HG03439 (cell line): ENCODE results near the gene LRRK1.

ENCODE experiments used
- ATAC-seq: cut with Tn5 transposase; IDR thresholded peaks from one replicate; pipeline ENCODE4 v1.9.1; 2021; ENCODE audit warnings: mild to moderate bottlenecking, moderate library complexity; ENCODE audit not compliant: unreplicated experiment

LRRK1 gene

DNA sequence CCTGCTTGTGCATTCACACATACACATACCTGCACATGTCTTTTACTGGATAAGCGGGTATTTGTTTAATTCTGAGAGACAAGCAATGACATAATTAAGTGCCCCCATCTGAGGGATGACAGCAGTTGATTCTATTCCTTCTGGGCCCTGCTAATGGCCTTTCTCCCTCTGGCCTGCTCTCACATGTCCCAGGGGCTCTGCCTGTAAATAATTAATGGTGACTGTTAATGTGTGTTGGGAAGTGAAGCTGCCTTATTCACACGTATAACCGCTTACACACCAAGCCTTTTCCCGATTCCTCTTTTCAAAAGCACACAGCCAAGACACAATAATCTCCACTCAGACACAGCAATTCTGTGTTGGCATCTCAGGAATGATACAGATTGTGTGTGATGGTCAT, 47.8 kb downstream of the LRRK1 start:
- ATAC-seq, result no peak

GRCh38 chr15:100968050-100968966, 49.2 kb downstream of the LRRK1 start:
- ATAC-seq, result no peak

DNA sequence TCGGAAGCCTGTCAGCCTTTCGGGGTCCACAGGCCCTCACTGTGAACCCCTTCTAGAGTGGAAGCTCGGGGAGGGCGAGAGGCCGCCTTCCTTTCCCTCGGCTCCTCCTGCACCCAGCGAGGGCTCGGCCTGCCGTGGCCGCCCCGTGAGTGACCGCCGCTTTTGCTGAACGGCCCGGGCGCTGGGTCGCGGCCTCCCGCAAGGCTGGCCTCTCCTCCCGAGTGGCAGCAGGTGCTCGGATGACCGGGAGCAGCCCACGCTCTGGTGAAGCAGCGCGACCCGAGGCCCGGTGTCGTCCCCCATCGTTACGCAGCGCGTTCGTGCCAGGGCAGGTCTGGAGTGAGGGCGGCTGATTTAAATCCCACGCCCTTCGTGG, 53.8 kb downstream of the LRRK1 start:
- ATAC-seq, result no peak

DNA sequence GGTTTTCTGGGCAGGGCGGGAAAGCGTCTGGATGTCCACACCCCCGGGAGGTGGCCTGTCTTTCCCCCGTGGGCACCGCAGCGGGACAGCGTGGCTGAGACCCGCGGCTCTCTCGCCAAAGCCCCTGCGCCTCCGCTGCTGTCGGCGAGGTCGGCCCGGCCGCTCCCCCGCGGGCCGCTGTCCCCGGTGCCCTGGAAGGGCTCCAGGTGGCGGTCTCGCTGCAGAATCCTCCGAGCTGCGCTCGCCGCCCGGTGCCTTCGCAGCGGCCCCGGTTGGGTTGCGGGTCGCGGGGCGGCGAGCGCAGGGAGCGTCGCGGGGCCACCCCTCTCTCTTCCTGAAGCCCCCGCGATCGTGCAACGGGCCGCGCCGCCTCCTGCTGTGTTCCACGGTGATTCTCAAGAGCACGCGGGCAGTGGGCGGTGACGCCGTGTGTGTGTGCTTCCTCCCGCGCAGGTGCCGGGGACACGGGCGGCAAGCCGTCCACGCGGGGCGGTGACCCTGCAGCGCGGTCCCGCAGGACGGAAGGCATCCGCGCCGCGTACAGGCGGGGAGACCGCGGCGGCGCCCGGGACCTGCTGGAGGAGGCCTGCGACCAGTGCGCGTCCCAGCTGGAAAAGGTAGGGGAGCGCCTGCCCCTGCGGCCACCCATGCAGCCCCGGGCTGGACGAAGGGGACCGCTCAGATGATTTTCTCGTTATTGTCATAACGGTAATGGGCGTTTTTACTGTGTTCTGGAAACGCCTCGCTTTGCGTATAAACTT, 54.4 kb downstream of the LRRK1 start:
- no peak for ATAC-seq

DNA sequence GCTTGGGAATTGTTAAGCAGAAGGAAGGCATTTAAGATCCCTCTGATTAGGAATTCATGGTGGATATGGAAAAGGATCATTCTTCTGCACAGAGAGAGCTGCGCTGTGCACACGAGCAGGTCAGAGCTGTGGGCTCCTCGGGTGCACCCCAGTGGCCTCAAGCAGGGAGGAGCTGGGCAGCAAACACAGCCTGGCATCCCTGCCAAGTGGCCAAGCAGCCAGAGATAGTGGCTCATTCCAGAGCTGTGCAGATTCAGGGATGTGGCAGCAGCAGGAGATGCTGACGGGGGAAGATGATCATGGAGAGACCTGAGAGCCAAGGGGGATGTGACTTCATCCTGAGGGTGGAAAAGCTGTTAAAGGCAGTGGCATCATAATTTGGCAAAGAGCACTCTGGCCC, 55.9 kb downstream of the LRRK1 start:
- no peak for ATAC-seq

DNA sequence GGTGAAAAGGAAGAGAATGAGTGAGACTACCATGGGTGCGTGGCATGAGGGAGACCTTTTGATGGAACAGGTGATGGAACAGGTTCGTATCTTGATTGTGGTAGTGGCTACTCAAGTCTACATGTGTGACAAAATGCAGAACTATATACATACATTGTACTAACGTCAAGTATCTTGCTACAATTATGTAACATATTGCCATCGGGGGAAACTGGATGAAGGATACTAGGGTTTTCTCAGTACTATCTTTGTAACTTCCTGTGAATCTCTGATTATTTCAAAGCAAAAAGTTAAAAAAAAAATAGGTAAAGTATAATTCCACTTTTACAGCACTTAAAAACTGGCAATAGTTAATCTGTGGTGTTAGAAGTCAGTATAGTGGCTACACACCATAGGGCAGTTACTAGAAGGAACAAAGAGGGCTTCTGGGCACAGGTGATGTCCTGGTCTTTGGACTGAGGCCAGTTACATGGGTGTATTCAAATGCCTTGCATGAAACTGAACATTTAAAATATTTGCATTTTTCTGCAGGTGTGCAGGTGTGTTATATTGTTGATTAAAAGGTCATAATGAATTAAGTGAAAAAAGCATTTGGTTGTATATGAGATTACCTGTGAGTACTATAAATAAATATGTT, 61.4 kb downstream of the LRRK1 start:
- ATAC-seq, result no peak

GRCh38 chr15:100981086-100981485, 61.9 kb downstream of the LRRK1 start:
- ATAC-seq, result no peak

DNA sequence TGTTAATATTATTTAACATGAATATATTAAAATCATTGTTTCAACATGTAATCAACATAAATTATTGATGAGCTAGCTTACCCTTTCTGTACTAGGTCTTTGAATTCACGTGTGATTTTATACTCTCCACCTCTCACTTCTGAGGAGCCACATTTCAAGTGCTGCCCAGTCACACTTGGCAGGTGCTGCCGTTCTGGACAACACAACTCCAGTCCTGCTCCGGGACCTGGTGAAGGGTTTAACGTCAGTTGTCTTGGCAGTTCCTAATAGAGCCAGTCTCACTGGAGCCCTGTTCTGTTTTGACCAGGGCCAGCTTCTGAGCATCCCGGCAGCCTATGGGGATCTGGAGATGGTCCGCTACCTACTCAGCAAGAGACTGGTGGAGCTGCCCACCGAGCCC, 64.1 kb downstream of the LRRK1 start:
- no peak for ATAC-seq

DNA sequence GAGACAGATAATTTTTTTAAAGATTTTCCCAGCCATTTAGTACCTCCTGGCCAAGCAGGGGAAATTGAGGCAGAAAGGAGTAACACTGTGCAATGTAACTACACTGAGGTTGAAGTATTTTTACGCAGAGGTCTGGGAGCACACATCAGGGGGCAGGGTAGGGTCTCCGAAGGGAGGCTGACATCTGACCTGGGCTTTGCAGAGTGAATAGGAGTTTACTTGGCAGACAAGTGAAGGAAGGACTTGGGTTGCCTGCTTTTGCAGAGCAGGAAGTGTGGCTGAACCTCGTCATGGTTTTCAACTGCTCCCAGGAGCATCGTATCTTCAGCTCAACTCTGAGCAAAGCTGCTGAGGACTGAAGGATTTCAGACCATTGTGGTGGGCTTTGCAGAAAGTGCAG, 66.2 kb downstream of the LRRK1 start:
- ATAC-seq, result no peak

GRCh38 chr15:100986158-100986896, 67.2 kb downstream of the LRRK1 start:
- no peak for ATAC-seq

DNA sequence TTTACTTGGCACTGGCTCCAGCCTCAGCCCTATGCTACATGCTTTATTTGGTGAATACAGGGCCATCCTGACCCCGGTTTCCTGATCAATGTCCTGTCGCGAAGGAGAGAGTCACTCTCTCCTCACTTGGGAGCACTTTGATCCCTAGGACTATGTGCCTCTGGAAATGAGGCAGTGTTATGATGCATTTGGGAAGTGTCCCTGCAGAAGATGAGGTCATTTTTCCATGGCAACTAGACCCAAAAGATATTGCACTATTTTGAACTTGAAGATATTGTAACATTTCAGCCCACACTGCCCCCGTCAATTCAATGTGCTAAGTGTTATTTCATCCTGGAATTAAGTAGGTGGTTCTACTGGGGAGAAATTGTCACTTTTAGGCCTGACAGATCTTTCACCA, 68.0 kb downstream of the LRRK1 start:
- no peak for ATAC-seq

DNA sequence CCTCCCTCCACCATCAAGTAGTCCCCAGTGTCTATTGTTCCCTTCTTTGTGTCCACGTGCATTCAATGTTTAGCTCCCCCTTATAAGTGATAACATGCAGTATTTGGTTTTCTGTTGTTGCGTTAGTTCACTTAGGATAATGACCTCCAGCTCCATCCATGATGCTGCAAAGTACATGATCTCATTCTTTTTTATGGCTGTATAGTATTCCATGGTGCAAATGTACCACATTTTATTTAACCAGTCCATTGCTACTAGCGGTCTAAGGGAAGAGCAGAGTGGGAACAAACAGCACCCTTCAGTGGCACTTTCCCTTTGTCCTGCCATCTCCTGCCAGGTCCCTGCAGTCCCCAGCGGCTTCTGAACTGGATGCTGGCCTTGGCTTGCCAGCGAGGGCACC, 69.1 kb downstream of the LRRK1 start:
- no peak for ATAC-seq

DNA sequence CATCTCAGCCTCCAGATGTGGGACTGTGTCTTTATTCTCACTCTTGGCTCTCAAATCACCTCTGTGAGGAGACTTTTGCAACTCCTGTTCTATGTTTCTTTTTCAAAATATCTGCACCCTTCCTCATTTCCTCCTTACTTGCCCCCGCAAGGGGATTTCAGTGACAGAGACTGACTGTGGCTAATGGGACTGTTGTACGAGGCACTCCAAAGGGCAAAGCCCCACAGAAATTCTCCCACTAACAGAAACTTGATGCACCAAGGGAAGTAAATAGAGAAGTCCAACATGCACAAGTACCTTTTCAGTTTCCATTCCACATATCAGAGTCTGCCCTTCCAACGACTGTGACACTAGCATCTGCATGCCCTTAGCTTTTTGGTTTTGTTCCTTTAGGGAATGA, 69.7 kb downstream of the LRRK1 start:
- no peak for ATAC-seq

DNA sequence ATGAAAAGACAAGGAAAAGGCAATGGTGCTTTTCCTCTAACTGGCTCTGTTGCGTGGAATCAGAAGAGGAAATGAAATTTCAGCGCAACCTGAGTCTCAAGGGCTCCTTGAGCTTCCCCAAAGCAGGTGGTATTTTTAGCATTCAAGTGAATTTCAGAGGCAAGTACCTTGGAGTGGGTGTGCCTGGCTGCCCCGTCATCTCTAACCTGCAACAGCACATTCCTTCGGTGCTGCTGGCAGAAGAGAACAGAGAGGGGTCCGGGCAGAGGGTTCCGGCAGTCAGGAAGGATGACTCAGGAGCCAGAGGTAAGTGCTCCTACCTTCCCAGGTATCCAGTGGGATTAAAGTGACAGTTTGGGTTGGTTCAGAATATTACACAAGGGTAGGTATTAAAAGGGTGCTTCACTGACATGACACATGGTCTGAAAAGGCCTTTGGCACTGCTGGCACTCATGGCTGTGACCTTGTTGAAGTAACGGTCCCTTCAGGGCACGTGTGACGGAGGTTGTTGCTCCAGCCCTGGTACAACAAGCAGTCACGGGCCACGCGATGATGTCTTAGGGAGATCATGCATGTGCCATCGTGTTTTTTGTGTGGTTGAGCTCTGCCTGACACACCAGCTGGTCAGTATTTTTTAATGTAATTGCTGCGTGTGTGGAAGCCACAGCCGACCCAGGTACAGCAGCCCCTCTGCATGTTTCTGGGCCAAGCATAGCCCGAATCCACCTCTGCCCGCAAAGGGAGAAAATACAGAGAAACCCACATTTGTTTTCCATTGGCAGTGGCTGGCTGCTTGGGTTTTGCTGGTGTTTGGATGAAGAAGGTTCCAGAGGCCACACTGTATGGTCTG, 75.7 kb downstream of the LRRK1 start:
- no peak for ATAC-seq

GRCh38 chr15:100995471-100996430, 76.6 kb downstream of the LRRK1 start:
- ATAC-seq, result no peak

GRCh38 chr15:100997442-100997841, 78.3 kb downstream of the LRRK1 start:
- ATAC-seq, result no peak

GRCh38 chr15:100998630-100999029, 79.5 kb downstream of the LRRK1 start:
- no peak for ATAC-seq

DNA sequence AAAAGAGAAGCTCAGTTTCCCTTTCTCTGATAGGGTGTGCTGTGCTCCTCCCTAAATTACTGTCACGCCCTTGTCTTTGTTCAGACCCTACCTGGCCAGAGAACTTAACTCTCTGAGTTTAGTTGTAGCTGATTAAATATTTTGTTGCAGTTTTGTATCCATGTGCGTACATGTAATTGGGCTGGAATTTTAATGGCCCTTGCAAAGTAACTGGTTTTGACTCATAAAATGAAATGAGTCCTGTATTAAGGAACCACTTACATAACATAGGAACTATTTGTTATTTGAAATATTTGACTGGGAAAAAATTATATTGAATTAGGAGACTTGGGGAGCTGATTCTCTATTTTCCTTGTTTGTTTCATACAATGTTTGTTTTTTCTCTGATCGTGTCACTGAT, 80.2 kb downstream of the LRRK1 start:
- no peak for ATAC-seq

DNA sequence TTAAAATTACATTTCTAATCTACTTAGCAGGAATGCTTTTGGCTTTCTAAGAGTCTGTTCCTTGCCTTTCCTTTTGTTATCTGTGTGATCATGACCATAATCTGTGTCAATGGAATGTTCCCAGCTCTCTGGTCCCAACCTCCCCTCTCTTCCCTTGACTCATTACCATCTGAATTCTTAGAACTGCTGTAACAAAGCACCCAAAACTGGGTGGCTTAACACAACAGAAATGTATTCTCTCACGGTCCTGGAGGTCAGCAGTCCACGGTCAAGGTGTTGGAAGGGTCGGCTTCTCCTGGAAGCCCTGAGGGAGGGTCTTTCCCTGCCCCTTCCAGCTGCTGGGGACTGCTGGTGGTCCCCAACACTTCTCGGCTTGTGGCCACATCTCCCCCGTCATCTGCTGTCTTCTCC, 81.1 kb downstream of the LRRK1 start:
- no peak for ATAC-seq
